Ramos (cell line): ENCODE data around the gene DIP2C.

ENCODE experiments used
- in situ Hi-C: fragments of 300-500 bp; cut with MboI; formaldehyde crosslinking; loops from one replicate; pipeline ENCODE4 v1.14.3; 2022; ENCODE audit warnings: low sequenced_read_pairs; ENCODE audit not compliant: unreplicated experiment

DIP2C gene

DNA sequence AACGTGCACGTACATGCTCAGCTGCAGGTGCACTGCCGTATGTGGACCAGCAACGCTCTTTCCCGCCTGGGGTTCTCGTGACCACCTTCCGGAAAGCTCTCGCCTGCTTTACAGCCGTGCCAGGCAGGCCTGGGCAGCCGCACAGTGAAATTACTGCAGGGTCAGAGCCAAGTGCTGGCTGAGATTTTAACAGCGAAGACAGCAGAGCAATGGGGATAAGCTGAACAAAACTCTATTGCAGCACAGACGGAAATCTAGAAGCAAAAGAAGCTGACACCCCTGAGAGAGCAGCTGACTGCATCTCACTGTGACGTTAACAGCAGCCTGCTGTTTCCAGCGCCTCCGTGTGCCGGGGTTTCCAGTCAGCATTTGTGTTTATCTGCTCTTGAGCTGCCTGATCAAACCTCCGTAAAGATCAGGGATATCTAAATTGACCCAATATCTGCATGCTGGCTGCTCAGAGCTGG lies 179.0 kb downstream of the DIP2C start:
- in situ Hi-C loops = no loop called here

- in situ Hi-C loops = no loop called here
Measured at GRCh38 chr10:509361-510102, 179.9 kb downstream of the DIP2C start.

DNA sequence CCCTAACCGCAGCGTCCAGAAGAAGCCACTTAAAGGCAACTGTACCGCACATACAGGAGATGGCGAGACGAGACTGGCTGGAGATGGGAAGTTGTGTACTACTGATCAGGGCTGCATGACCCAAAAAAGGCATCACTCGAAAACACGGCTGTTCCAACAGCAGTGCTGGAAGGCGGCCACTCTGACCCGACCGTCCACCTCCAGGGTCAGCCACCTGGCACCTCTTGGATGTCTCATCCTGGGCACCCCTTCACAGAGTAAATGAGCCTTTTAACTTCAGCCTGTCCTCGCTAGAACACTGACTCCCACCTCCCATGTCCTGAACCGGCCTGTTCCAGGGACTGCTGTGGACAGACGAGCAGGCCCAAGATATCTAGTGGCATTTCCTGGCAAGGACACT lies 180.7 kb downstream of the DIP2C start:
- in situ Hi-C loops = no loop called here

GRCh38 chr10:507908-508444 lies 181.5 kb downstream of the DIP2C start:
- in situ Hi-C loops = no loop called here

DNA sequence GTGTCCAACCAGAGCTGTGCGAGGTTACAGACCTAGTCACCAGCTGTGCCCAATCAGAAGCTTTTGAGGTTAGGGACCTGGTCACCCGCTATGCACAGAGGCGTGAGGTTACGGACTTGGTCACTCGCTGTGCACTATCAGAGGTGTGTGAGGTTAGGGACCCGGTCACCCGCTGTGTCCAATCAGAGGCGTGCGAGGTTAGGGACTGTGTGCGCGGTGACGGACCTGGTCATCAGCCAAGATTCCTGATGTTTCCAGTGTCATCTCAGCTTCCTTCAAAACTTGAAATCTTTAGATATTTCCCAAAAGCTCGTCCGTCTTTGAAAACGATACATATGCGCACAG lies 182.1 kb downstream of the DIP2C start:
- in situ Hi-C loops = no loop called here

- in situ Hi-C loops = no loop called here
Measured at GRCh38 chr10:506451-507354, 182.8 kb downstream of the DIP2C start.

GRCh38 chr10:505419-505818 lies 184.0 kb downstream of the DIP2C start:
- in situ Hi-C loops = no loop called here

DNA sequence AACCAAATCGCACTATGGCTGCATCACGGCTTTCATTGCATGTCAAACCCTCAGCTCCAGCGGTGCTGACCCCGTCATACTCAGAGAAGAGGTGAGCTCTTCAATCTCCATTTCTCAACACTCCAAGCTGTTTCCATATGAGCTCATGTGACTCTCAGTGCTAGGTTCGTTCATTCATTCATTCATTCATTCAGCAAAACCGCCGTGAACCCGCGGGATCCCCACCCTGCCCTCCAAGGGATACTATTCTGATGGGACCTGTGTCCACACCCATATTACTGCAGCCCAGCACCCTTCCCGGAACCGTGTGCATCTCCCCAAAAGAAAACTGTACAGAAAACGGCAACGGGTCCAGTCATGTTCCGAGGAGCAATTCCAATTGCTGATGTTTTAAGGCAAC lies 184.7 kb downstream of the DIP2C start:
- in situ Hi-C loops = no loop called here

GRCh38 chr10:504121-504611 lies 185.3 kb downstream of the DIP2C start:
- in situ Hi-C loops = no loop called here

- in situ Hi-C loops = no loop called here
Measured at GRCh38 chr10:501596-501995, 187.9 kb downstream of the DIP2C start.

GRCh38 chr10:500876-501275 lies 188.6 kb downstream of the DIP2C start:
- in situ Hi-C loops = no loop called here

GRCh38 chr10:499991-500390 lies 189.5 kb downstream of the DIP2C start:
- in situ Hi-C loops = no loop called here

- in situ Hi-C loops = no loop called here
Measured at GRCh38 chr10:498760-499435, 190.6 kb downstream of the DIP2C start.

DNA sequence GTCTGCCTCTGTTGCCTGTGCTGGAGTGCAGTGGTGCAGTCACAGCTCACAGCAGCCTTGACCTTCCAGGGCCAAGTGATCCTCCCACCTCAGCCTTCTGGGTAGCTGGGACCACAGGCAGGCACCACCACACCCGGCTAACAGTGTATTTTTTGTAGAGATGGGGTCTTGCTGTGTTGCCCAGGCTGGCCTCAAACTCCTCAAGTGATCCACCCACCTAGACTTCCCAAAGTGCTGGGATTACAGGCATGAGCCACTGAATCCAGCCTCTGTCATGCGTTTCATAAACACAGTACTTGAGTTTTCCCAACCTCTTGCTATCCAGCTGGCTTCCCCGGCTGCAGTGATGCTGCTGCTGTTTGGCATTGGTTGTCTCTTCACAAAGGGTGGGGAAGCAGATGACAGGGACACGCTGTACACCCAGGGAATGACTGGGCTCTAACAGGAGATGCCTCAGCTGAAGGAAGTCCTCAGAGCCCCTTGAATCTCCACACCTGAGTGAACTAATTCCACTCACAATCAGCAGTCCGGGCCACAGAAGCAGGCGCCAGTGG lies 191.5 kb downstream of the DIP2C start:
- in situ Hi-C loops = no loop called here

DNA sequence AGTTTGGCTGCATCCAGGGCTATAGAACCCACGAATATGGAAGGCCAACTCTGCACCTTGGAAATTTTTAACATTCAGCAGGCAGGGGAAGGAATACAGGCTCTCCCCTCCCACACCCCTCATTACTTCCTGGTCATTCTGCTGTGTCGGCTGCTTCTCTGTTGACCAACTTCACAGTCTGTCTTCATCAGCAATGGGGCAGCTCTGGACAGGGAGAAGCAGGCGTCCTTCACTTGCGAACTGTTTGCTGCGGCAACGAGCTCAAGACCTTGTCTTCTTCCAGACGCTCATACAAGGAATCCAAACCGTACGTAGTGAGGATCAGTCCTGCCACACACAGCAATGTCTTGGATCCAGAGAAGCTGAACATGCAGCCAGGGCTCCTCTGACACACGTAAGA lies 192.2 kb downstream of the DIP2C start:
- in situ Hi-C loops = no loop called here

- in situ Hi-C loops = no loop called here
Measured at GRCh38 chr10:494556-494955, 194.9 kb downstream of the DIP2C start.

DNA sequence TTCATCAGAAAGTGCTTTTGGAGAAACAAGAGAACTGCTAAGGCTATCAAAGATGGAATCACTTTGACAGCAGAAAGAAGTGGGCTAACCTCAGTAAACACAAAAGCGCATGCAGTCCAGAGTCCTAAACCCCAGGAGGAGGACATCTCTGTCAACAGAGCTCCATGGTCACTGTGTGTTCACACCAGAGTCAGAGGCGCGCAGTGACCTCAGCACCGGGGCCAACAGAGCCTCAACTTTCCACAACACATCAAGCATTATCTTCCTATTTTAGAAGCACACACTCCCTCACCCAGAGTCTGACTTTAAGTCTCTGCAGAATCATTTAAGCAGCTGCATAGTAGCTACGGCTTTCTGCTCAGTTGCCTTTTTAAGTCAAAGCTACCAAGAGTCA lies 195.3 kb downstream of the DIP2C start:
- in situ Hi-C loops = no loop called here

GRCh38 chr10:493391-494148 lies 195.9 kb downstream of the DIP2C start:
- in situ Hi-C loops = no loop called here

- in situ Hi-C loops = no loop called here
Measured at GRCh38 chr10:492836-493235, 196.6 kb downstream of the DIP2C start.
